Stimulated activated CD4-positive, alpha-beta T cell treated with anti-CD3 and anti-CD28 coated beads, Interleukin-1b, Interleukin-23, amount 100 ng/mL, for 24 hours (primary cell): ENCODE measurements around the gene FCHSD2.
A peak's percentile ranks its signal among the peaks of the same experiment; 100 is the strongest.
"Not testable (repeated sequence)": the region's sequence is repeated elsewhere in the genome, so short reads cannot be mapped to it uniquely, and the experiment has no call there.

Experiments used
- DNase-seq, 4 experiments: peaks; one replicate each; pipeline ENCODE4 v3.0.0-alpha.2; 2020; ENCODE audit warnings: low read depth in 4 of 4, low spot score in 1 of 4

The FCHSD2 gene

GRCh38 chr11:72842653-72843330, 299.3 kb downstream of the FCHSD2 start:
- no peak for DNase-seq

GRCh38 chr11:72842126-72842525, 300.0 kb downstream of the FCHSD2 start:
- DNase-seq: no peak

GRCh38 chr11:72841397-72841796, 300.7 kb downstream of the FCHSD2 start:
- no peak for DNase-seq

GRCh38 chr11:72840780-72841179, 301.3 kb downstream of the FCHSD2 start:
- no peak for DNase-seq

- DNase-seq: no peak
Measured at GRCh38 chr11:72838691-72839305, 303.3 kb downstream of the FCHSD2 start.

- no peak for DNase-seq
Measured at GRCh38 chr11:72836111-72836510, 306.0 kb downstream of the FCHSD2 start.

GRCh38 chr11:72834905-72835304, 307.2 kb downstream of the FCHSD2 start:
- no peak for DNase-seq

GRCh38 chr11:72833811-72834493, 308.2 kb downstream of the FCHSD2 start:
- DNase-seq: no peak

- no peak for DNase-seq
Measured at GRCh38 chr11:72833083-72833733, 308.9 kb downstream of the FCHSD2 start.

GRCh38 chr11:72832301-72833082, 309.6 kb downstream of the FCHSD2 start:
- DNase-seq: no peak

- peak in 3 of 4 experiments; percentile 34 to 43 (median 35) for DNase-seq
Measured at GRCh38 chr11:72831521-72832300, 310.4 kb downstream of the FCHSD2 start.

GRCh38 chr11:72829884-72830533, 312.1 kb downstream of the FCHSD2 start:
- no peak for DNase-seq

GRCh38 chr11:72829178-72829577, 312.9 kb downstream of the FCHSD2 start:
- DNase-seq: no peak

GRCh38 chr11:72828692-72829101, 313.4 kb downstream of the FCHSD2 start:
- no peak for DNase-seq

GRCh38 chr11:72828081-72828567, 314.0 kb downstream of the FCHSD2 start:
- no peak for DNase-seq

GRCh38 chr11:72827656-72828055, 314.5 kb downstream of the FCHSD2 start:
- not testable (repeated sequence) for DNase-seq

- DNase-seq: no peak
Measured at GRCh38 chr11:72826942-72827480, 315.1 kb downstream of the FCHSD2 start.

GRCh38 chr11:72826191-72826941, 315.8 kb downstream of the FCHSD2 start:
- no peak for DNase-seq

- DNase-seq: no peak
Measured at GRCh38 chr11:72825661-72826060, 316.5 kb downstream of the FCHSD2 start.
